ENCODE measurements around the gene NSUN4.

Gene NSUN4

DNA sequence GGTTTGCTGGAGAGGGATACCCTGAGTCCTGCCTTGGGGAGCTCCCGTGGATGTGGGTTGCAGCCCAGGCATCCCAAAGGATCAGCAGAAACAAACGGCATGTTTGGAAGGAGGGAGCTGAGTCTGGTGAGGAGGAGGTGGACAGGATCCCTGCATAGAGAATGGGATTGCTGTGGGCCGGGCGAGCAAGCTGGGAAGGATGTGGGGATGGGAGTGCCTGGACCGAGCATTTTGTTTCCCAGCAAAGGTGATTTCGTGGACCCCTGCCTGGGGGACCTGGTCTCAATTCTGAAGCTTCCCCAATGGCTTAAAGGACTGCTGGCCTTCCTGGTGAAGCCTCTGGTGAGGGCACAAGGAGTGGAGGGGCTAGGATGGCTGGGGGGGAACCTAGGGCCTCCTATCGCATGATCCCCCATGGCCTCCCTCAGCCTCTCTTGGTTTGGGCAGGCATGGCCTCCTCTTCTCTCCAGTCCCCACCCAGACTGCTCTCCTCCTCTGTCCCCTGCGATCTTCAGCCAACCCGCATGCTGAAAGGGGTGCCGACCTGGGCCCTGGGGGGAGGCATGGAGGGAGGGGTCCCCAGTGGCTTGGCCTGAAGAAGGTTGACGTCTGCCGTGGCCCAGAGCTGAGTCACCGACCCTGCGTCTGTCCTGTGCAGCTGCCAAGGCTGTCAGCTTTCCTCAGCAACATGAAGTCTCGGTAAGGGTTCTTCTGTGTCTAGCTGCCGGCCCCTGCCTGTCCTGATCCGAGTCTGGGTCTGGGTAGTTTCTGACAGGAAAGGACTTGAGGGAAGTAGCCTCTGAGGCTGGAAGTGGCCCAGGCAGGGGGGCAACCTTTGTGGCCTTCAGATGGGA is 69.8 kb downstream of the NSUN4 start:
- H3K4me3 ChIP-seq (ENCODE audit: low read depth in 1 of 5, low read length in 5 of 5): no peak overlapping the region
- H3K4me1 ChIP-seq (ENCODE audit: control insufficient read depth in 5 of 5, insufficient read depth in 5 of 5, low read length in 5 of 5): peaks cover 0 to 12% (median 9%) of the 10 kb centered on the region in 5 donors
- H3K27me3 ChIP-seq (ENCODE audit: control insufficient read depth in 5 of 5, insufficient read depth in 4 of 5, low read length in 5 of 5): no peaks in the 10 kb centered on the region
- H3K9me3 ChIP-seq (ENCODE audit: control insufficient read depth in 5 of 5, low read length in 5 of 5): no peaks in the 10 kb centered on the region
- peaks cover 0 to 26% (median 20%) of the 10 kb centered on the region in 5 donors for H3K36me3 ChIP-seq (ENCODE audit: control insufficient read depth in 5 of 5, insufficient read depth in 5 of 5, low read length in 5 of 5)
- H3K9ac ChIP-seq (ENCODE audit: low read length in 5 of 5): no peak overlapping the region
- H3K27ac ChIP-seq (ENCODE audit: low read depth, low read length): no peak overlapping the region

DNA sequence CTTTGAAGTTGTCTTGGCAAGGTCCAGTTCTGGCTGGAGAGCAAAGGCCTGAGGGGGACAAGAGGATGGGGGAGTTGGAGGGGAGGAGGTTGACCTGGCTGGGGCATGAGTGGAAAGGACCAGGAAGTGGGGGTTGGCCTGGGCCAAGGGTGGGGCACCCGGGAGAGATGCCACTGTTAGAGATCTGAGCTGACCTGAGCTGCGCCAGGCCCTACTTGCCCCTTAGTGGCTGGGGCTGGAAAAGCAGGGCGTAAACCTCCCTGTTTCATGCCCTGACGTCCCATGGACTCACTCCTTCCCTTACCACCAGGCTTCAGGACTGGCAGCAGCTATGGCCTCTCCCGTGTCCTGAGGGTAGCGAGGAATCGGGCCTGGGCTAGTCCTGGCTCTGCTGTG is 70.4 kb downstream of the NSUN4 start:
- Histone ChIP-seq H3K36me3 (ENCODE audit: control insufficient read depth in 5 of 5, insufficient read depth in 5 of 5, low read length in 5 of 5) (peaks cover 0 to 26% (median 20%) of the 10 kb centered on the region in 5 donors), H3K4me3 (ENCODE audit: low read depth in 1 of 5, low read length in 5 of 5) (no peak overlapping the region), H3K27me3 (ENCODE audit: control insufficient read depth in 5 of 5, insufficient read depth in 4 of 5, low read length in 5 of 5) (no peaks in the 10 kb centered on the region), H3K9ac (ENCODE audit: low read length in 5 of 5) (no peak overlapping the region), H3K27ac (ENCODE audit: low read depth, low read length) (no peak overlapping the region), H3K9me3 (ENCODE audit: control insufficient read depth in 5 of 5, low read length in 5 of 5) (no peaks in the 10 kb centered on the region), H3K4me1 (ENCODE audit: control insufficient read depth in 5 of 5, insufficient read depth in 5 of 5, low read length in 5 of 5) (peaks cover 0 to 12% (median 6%) of the 10 kb centered on the region in 5 donors)

Measured in subcutaneous abdominal adipose tissue (tissue), 5 donors.